K562 (cell line): ENCODE results near the gene CUX1. TPM values are rescaled to one million over a fixed set of nuclear protein-coding genes. Genes with fewer than 3 reads are reported as not detected.

Source experiments
- ATAC-seq: fragments of 200-7000 bp; cut with Tn5 transposase; 3 replicates; pipeline ENCODE4 v1.9.1; 2020; ENCODE audit warnings: moderate library complexity
- BruUV-seq: library from RNA; stranded (reverse); fragments of 400-500 nt; replicated peaks from 2 replicates; lab custom pipeline; 2021; lab: Mats Ljungman, UMichigan
- CTCF ChIA-PET: fragments of 300-600 bp; formaldehyde crosslinking; extraction: SDS; loops from one replicate; lab custom pipeline; 2021; ENCODE audit warnings: low intra/inter-chr PET ratio; lab: Yijun Ruan, JAX
- POLR2A ChIA-PET: fragments of 300-600, 350-650 bp; sonication (Branson Sonifier 250); formaldehyde crosslinking; extraction: SDS; loops from one replicate; lab custom pipeline; 2021; ENCODE audit warnings: antibody characterized with exemption, inconsistent platforms; lab: Yijun Ruan, JAX
- DNase-seq, 4 experiments: peaks; one replicate each; pipeline versions ENCODE4 v3.0.0 to v3.0.0-alpha.2; 2011 to 2018; ENCODE audit warnings: low spot score in 3 of 4, mixed read lengths in 3 of 4; ENCODE audit errors: extremely low read depth in 1 of 4
- FAIRE-seq: peaks from 2 replicates; lab custom pipeline; 2011; peaks lifted over from hg19 to GRCh38; lab: Jason Lieb, UNC
- H2AFZ ChIP-seq: 2 replicates; pipeline ENCODE4 v1.6.0; 2011; ENCODE audit warnings: low read depth, low read length, control low read depth, inconsistent platforms
- H3K27ac ChIP-seq: fragments of 200-600 bp; 3 replicates; pipeline ENCODE4 v1.8.0; 2011; ENCODE audit warnings: low read depth, mild to moderate bottlenecking, control low read depth, inconsistent platforms, low read length, moderate library complexity, mixed read lengths; ENCODE audit errors: extremely low read depth
- H3K27me3 ChIP-seq, 2 experiments: fragments of 300-600 bp in 1 of 2; 2 replicates in 1 of 2; 3 replicates in 1 of 2; pipeline versions ENCODE4 v1.6.0 to v1.8.0; 2011; ENCODE audit warnings: inconsistent platforms in 2 of 2, low read length in 2 of 2, mild to moderate bottlenecking in 1 of 2, mixed read lengths in 1 of 2, moderate library complexity in 1 of 2; ENCODE audit not compliant: control insufficient read depth in 2 of 2, insufficient read depth in 2 of 2
- H3K36me3 ChIP-seq: fragments of 300-600 bp; 3 replicates; pipeline ENCODE4 v1.8.0; 2011; ENCODE audit warnings: mild to moderate bottlenecking, low read length, inconsistent platforms; ENCODE audit not compliant: control insufficient read depth, insufficient read depth
- H3K4me1 ChIP-seq, 2 experiments: fragments of 200-600 bp in 1 of 2; replicated peaks in 1 of 2; 2 replicates in 1 of 2; 3 replicates in 1 of 2; pipeline versions ENCODE4 v1.5.1 to v1.8.0; 2011; ENCODE audit warnings: inconsistent platforms in 2 of 2, low read length in 2 of 2, mild to moderate bottlenecking in 1 of 2, mixed read lengths in 1 of 2, moderate library complexity in 1 of 2; ENCODE audit not compliant: control insufficient read depth in 2 of 2, insufficient read depth in 2 of 2
- H3K4me2 ChIP-seq: 2 replicates; pipeline ENCODE4 v1.6.1; 2011; ENCODE audit warnings: low read length, control low read depth, inconsistent platforms, mixed read lengths; ENCODE audit not compliant: insufficient read depth
- H3K4me3 ChIP-seq: fragments of 200-600 bp; sonication (generic), shearing (Covaris generic); 2 replicates; pipeline ENCODE4 v1.5.1; 2016; ENCODE audit warnings: control low read depth, inconsistent platforms
- H3K79me2 ChIP-seq: fragments of 200-600 bp; 3 replicates; pipeline ENCODE4 v1.8.0; 2011; ENCODE audit warnings: low read length, inconsistent platforms; ENCODE audit not compliant: control insufficient read depth, insufficient read depth
- H3K9ac ChIP-seq, 2 experiments: 2 replicates each; pipeline versions ENCODE4 v1.6.0 to v1.6.1; 2011; ENCODE audit warnings: low read depth in 2 of 2, low read length in 2 of 2, control low read depth in 1 of 2, inconsistent platforms in 1 of 2, mild to moderate bottlenecking in 1 of 2, mixed read lengths in 1 of 2; ENCODE audit not compliant: insufficient read depth in 1 of 2
- H3K9me1 ChIP-seq: one replicate; pipeline ENCODE4 v1.6.0; 2011; ENCODE audit warnings: inconsistent platforms, mild to moderate bottlenecking, low read length, moderate library complexity; ENCODE audit not compliant: control insufficient read depth, insufficient read depth
- H3K9me3 ChIP-seq: replicated peaks from 2 replicates; pipeline ENCODE4 v1.5.1; 2011; ENCODE audit warnings: low read depth, low read length, inconsistent platforms; ENCODE audit not compliant: control insufficient read depth, insufficient read depth
- H4K20me1 ChIP-seq: replicated peaks from 2 replicates; pipeline ENCODE4 v1.6.1; 2011; ENCODE audit warnings: low read length, inconsistent platforms, mixed read lengths; ENCODE audit not compliant: control insufficient read depth, insufficient read depth
- ARHGAP35 ChIP-seq: fragments of 450-650 bp; IDR thresholded peaks from 2 replicates; pipeline ENCODE4 v1.6.1; 2018; ENCODE audit not compliant: partially characterized antibody
- CEBPG ChIP-seq, 3 experiments: fragments of 200-800 bp in 1 of 3; sonication (Bioruptor generic) in 1 of 3; sonication (generic) in 1 of 3; formaldehyde crosslinking in 1 of 3; IDR thresholded peaks in 2 of 3; conservative IDR thresholded peaks in 1 of 3; 2 replicates each; pipeline versions ENCODE4 v1.6.1 to v1.8.0; 2016 to 2022; ENCODE audit warnings: missing compliant biosample characterization in 2 of 3, missing genetic modification characterization in 2 of 3, mild to moderate bottlenecking in 1 of 3, missing genetic modification reagents in 1 of 3
- DMBX1 ChIP-seq: fragments of 250-450 bp; sonication (Bioruptor Pico); IDR thresholded peaks from 2 replicates; pipeline ENCODE4 v1.8.0; 2022; ENCODE audit warnings: inconsistent platforms, mild to moderate bottlenecking, moderate library complexity, borderline replicate concordance
- HDGF ChIP-seq: fragments of 450-650 bp; IDR thresholded peaks from 2 replicates; pipeline ENCODE4 v1.6.1; 2016
- JUND ChIP-seq, 2 experiments: IDR thresholded peaks; 2 replicates in 1 of 2; 3 replicates in 1 of 2; pipeline ENCODE4 v1.6.1; 2011; ENCODE audit warnings: borderline replicate concordance in 2 of 2, low read depth in 2 of 2, low read length in 2 of 2, improper control_type of control experiment in 1 of 2, missing biosample characterization in 1 of 2, missing genetic modification characterization in 1 of 2, missing genetic modification reagents in 1 of 2
- KLF1 ChIP-seq: fragments of 450-650 bp; IDR thresholded peaks from 2 replicates; pipeline ENCODE4 v1.6.1; 2016; ENCODE audit warnings: missing genetic modification characterization, missing compliant biosample characterization
- MEF2D ChIP-seq: conservative IDR thresholded peaks from 2 replicates; pipeline ENCODE4 v1.6.1; 2016; ENCODE audit warnings: low read depth, missing genetic modification characterization, missing compliant biosample characterization
- MTA1 ChIP-seq: fragments of 450-650 bp; IDR thresholded peaks from 2 replicates; pipeline ENCODE4 v1.6.1; 2017; ENCODE audit warnings: borderline replicate concordance
- NR2F6 ChIP-seq: fragments of 450-650 bp; formaldehyde crosslinking; IDR thresholded peaks from 2 replicates; pipeline ENCODE4 v1.4.0; 2020; ENCODE audit warnings: mild to moderate bottlenecking
- PHF8 ChIP-seq: fragments of 200-600 bp; sonication (generic); IDR thresholded peaks from 2 replicates; pipeline ENCODE4 v1.6.1; 2012; ENCODE audit warnings: mixed run types, mild to moderate bottlenecking, inconsistent platforms, low read length, moderate library complexity, borderline replicate concordance
- POLR2H ChIP-seq: IDR thresholded peaks from 2 replicates; pipeline ENCODE4 v1.6.1; 2016; ENCODE audit warnings: missing genetic modification characterization, low read depth, mild to moderate bottlenecking, control low read depth, missing compliant biosample characterization, moderate library complexity
- SMARCB1 ChIP-seq: IDR thresholded peaks from 2 replicates; pipeline ENCODE4 v1.6.1; 2011; ENCODE audit warnings: improper control_type of control experiment, low read depth; ENCODE audit not compliant: insufficient read length
- SNIP1 ChIP-seq: fragments of 450-650 bp; IDR thresholded peaks from 2 replicates; pipeline ENCODE4 v1.7.1; 2017; ENCODE audit warnings: low read depth, mild to moderate bottlenecking
- TCFL5 ChIP-seq: fragments of 250-450 bp; sonication (Bioruptor Pico); conservative IDR thresholded peaks from 2 replicates; pipeline ENCODE4 v1.6.1; 2021; ENCODE audit warnings: mild to moderate bottlenecking, moderate library complexity, matching md5 sums
- TGIF2 ChIP-seq: sonication (generic); formaldehyde crosslinking; IDR thresholded peaks from 2 replicates; pipeline ENCODE4 v1.8.1; 2022; ENCODE audit warnings: mild to moderate bottlenecking, missing genetic modification reagents, moderate library complexity
- WGBS: fragments of 100-300 bp; shearing (Covaris generic); methylation state at CpG from one replicate; pipeline ENCODE4 v1.1.6; 2016; ENCODE audit warnings: low coverage, mixed read lengths; ENCODE audit not compliant: insufficient coverage; ENCODE audit errors: missing lambda C conversion rate; 5-methylcytosine and 5-hydroxymethylcytosine counted together
- in situ Hi-C: fragments of 300-500 bp; cut with MboI; formaldehyde crosslinking; loops from 4 replicates; pipeline ENCODE4 v1.15.0; 2018; ENCODE audit warnings: inconsistent platforms, mixed read lengths
- intact Hi-C: fragments of 100-400 bp; cut with micrococcal nuclease; formaldehyde crosslinking; loops from 2 replicates; pipeline ENCODE4 v1.14.2; 2022
- polyA plus RNA-seq, 8 experiments: library from polyadenylated mRNA; depleted of rRNA in 4 of 8; stranded (reverse) in 5 of 8; unstranded in 3 of 8; fragments of >200 nt; fragmentation: Nextera tagmentation in 2 of 8; fragmentation: Illumina TruSeq in 1 of 8; extraction: Ambion mirVana in 2 of 8; extraction: Trizol in 1 of 8; gene quantifications; 2 replicates each; pipeline versions ENCODE4 v1.2.1 to v1.2.3, GENCODE V29; 2011 to 2014; ENCODE audit warnings: inconsistent platforms in 1 of 8, missing spikeins in 1 of 8
- total RNA-seq, 7 experiments: library from RNA; depleted of rRNA in 6 of 7; stranded (reverse); fragments of >200 nt in 6 of 7; fragmentation: Illumina TruSeq in 2 of 7; extraction: Trizol in 2 of 7; gene quantifications; 2 replicates each; pipeline versions ENCODE4 v1.2.1 to v1.2.3, GENCODE V29; 2011 to 2021; ENCODE audit warnings: low replicate concordance in 1 of 7
- TF ChIP-seq, protein P1 (sequence below): fragments of 250-450 bp; sonication (Bioruptor Pico); IDR thresholded peaks from 2 replicates; pipeline ENCODE4 v1.8.0; 2022; ENCODE audit warnings: inconsistent platforms

Gene CUX1
- total and polyA plus RNA-seq, 9 of the 15 experiments (the other 6 are each of a cell fraction or from before 2014, with no cell fraction given) = 3.6 to 55.3 (median 25.2) TPM

DNA sequence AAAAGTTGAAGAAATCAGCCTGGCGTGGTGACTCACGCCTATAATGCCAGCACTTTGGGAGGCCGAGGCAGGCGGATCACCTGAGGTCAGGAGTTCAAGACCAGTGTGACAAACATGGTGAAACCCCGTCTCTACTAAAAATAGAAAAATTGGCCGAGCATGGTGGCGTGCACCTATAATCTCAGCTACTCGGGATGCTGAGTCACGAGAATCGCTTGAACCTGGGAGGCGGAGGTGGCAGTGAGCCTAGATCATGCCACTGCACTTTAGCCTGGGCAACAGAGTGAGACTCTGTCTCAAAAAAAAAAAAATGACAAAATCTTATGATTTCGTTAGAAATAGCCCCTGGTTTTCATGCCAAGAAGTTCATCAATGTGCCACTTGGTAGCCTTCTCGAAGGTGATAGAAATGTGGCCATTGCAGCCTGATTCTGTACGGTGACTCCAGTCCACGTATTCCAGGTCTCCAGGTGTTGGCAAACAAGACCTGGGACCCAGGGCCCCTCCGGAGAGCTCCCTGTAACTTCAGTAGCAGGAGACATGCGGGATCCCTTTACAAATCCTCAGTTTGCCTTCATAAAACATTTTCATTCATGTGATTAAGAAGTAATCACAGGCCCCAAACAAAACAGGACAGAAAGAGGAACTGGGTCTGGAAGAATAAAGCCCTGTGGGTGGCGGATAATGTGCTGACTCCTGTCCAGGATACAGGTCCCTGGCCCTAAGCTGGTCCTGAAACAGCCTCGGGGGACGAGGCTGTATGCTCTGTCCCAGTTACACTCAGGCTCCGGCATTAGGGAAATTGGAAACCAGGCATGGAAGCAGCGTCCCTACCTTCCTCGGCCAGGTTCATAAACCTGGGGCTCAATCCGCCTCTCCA lies 262.0 kb downstream of the CUX1 start (continued):
- no peak for TF ChIP-seq DMBX1 (CRISPR knock-in tag)
- TF ChIP-seq SNIP1 = no peak
- 0 out of 2 replicates have a peak, but pooled peaks have one; percentile 2 for TF ChIP-seq JUND (IDR thresholded peaks at IDR 0.05; ENCODE audit: borderline replicate concordance, low read depth, low read length)
- TF ChIP-seq JUND (tag; IDR thresholded peaks at IDR 0.05; ENCODE audit: borderline replicate concordance, low read depth, low read length) = no peak; the same call in 2 of the 3 replicates
- peak; percentile 58; the same call in 1 of the 2 replicates for TF ChIP-seq MEF2D (tag)
- no peak for TF ChIP-seq POLR2H (tag)

DNA sequence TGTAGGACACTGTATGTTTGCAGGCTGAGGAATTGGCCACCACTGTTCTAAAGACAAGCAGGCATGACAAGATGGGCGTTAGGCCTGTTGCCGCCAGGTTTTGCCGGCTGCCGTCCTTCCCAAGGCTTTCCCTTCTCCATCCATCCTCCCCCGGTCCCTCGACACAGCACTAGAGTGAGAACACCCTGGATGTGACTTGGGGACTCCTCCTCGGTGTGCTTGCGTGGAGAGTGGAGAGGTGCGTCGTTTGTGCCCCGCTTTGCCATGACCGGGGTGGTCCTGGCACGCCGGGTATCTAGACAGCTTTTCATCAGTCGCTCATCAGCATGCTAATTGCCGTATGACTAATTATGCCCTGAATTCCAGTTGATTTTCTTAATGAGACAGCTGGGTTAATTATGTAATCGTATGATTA lies 262.6 kb downstream of the CUX1 start:
- Histone ChIP-seq H3K27ac (peak overlapping the region; percentile 96), H4K20me1 (no peaks in the 10 kb centered on the region; the same call in 1 of the 2 replicates)
- FAIRE-seq = no peak
- TF ChIP-seq HDGF (0 out of 2 replicates have a peak, but pooled peaks have one; percentile 61), CEBPG (CRISPR knock-in tag; IDR thresholded peaks at IDR 0.05) (peak; percentile 31; the same call in 1 of the 2 replicates), CEBPG (tag; conservative IDR thresholded peaks at IDR 0.05 in 1 of 2, IDR thresholded peaks at IDR 0.05 in 1 of 2) (no peak), NR2F6 (CRISPR knock-in tag) (no peak), TCFL5 (CRISPR knock-in tag) (no peak), ARHGAP35 (peak; percentile 29), PHF8 (peak; percentile 7; the same call in 1 of the 2 replicates), MTA1 (no peak), TGIF2 (CRISPR knock-in tag) (0 out of 2 replicates have a peak, but pooled peaks have one; percentile 11), KLF1 (tag) (no peak), SMARCB1 (peak; percentile 83)
- TF ChIP-seq, protein P1, sequence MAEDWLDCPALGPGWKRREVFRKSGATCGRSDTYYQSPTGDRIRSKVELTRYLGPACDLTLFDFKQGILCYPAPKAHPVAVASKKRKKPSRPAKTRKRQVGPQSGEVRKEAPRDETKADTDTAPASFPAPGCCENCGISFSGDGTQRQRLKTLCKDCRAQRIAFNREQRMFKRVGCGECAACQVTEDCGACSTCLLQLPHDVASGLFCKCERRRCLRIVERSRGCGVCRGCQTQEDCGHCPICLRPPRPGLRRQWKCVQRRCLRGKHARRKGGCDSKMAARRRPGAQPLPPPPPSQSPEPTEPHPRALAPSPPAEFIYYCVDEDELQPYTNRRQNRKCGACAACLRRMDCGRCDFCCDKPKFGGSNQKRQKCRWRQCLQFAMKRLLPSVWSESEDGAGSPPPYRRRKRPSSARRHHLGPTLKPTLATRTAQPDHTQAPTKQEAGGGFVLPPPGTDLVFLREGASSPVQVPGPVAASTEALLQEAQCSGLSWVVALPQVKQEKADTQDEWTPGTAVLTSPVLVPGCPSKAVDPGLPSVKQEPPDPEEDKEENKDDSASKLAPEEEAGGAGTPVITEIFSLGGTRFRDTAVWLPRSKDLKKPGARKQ (CRISPR knock-in tag) = peak; percentile 73; the same call in 1 of the 2 replicates

More for the DNA sequence above, 262.6 kb downstream of the CUX1 start:
- in situ Hi-C loops (no loop called here), intact Hi-C loops (loop anchor here (5.0 kb wide), 2 partner anchors 178 to 263 kb away; partner anchors contain the start of gene CUX1)
- H3K9ac ChIP-seq = peak overlapping the region; percentile 72 to 76
- H3K4me3 ChIP-seq = peak overlapping the region; percentile 7; the same call in 1 of the 2 replicates
- H3K27me3 ChIP-seq = no peaks in the 10 kb centered on the region
- DNase-seq (peak in 2 of 4 experiments; percentile 18 to 20), ATAC-seq (no peak; the same call in 1 of the 3 replicates)
- H3K79me2 ChIP-seq = peaks cover 6% of the 10 kb centered on the region; the same call in 2 of the 3 replicates
- H2AFZ ChIP-seq = peak overlapping the region; percentile 71
- H3K4me1 ChIP-seq = peaks cover 29 to 35% of the 10 kb centered on the region in 2 experiments; a peak in 4 of 5 replicates
- ChIA-PET POLR2A (interaction anchor here (0.6 to 2.2 kb wide), 3 partner anchors 9 to 184 kb away, joined by 3 to 8 read pairs (median 3); no protein-coding TSS in a partner anchor), CTCF (no interaction called here)
- 48% methylated on average over 17 of the region's 17 CpGs for WGBS
- no peaks in the 10 kb centered on the region for H3K9me1 ChIP-seq
- H3K4me2 ChIP-seq = peak overlapping the region; percentile 78
- H3K9me3 ChIP-seq = peaks cover 3% of the 10 kb centered on the region
- no TSS peak for BruUV-seq
- H3K36me3 ChIP-seq = peaks cover 18% of the 10 kb centered on the region
